HG03432 (cell line): Measurements from ENCODE around the gene KMO.

Experiments used
- ATAC-seq: cut with Tn5 transposase; IDR thresholded peaks from one replicate; pipeline ENCODE4 v1.9.1; 2021; ENCODE audit warnings: mild to moderate bottlenecking, moderate library complexity; ENCODE audit not compliant: unreplicated experiment

The KMO gene

GRCh38 chr1:241536304-241536703, 4.1 kb downstream of the KMO start:
- no peak for ATAC-seq

GRCh38 chr1:241536969-241537368, 4.8 kb downstream of the KMO start:
- no peak for ATAC-seq

- no peak for ATAC-seq
Observed at GRCh38 chr1:241542199-241542907, 10.2 kb downstream of the KMO start.

GRCh38 chr1:241548008-241548407, 15.8 kb downstream of the KMO start:
- no peak for ATAC-seq

GRCh38 chr1:241550318-241550717, 18.1 kb downstream of the KMO start:
- no peak for ATAC-seq

- peak; percentile 90 for ATAC-seq
Observed at GRCh38 chr1:241551759-241552638, 19.8 kb downstream of the KMO start.

GRCh38 chr1:241553886-241554592, 21.9 kb downstream of the KMO start:
- no peak for ATAC-seq

GRCh38 chr1:241555526-241555925, 23.3 kb downstream of the KMO start:
- no peak for ATAC-seq

- ATAC-seq, result no peak
Observed at GRCh38 chr1:241557031-241557430, 24.9 kb downstream of the KMO start.

GRCh38 chr1:241557551-241558193, 25.5 kb downstream of the KMO start:
- ATAC-seq, result no peak

- no peak for ATAC-seq
Observed at GRCh38 chr1:241560146-241560848, 28.1 kb downstream of the KMO start.

- no peak for ATAC-seq
Observed at GRCh38 chr1:241560849-241561187, 28.6 kb downstream of the KMO start.

- ATAC-seq, result no peak
Observed at GRCh38 chr1:241569848-241570247, 37.7 kb downstream of the KMO start.

- no peak for ATAC-seq
Observed at GRCh38 chr1:241574154-241574553, 42.0 kb downstream of the KMO start.

GRCh38 chr1:241579434-241579833, 47.3 kb downstream of the KMO start:
- peak; percentile 47 for ATAC-seq

GRCh38 chr1:241582921-241583321, 50.7 kb downstream of the KMO start:
- ATAC-seq, result no peak

- ATAC-seq, result no peak
Observed at GRCh38 chr1:241586905-241587512, 54.8 kb downstream of the KMO start.

GRCh38 chr1:241589521-241589920, 57.3 kb downstream of the KMO start:
- ATAC-seq, result no peak

GRCh38 chr1:241590719-241591118, 58.5 kb downstream of the KMO start:
- ATAC-seq, result no peak

- ATAC-seq, result no peak
Observed at GRCh38 chr1:241591317-241591716, 59.1 kb downstream of the KMO start.
